Measurements from ENCODE around the gene ZNF277.

ZNF277 gene

GRCh38 chr7:112350585-112350984, 144.1 kb downstream of the ZNF277 start:
- no peak for DNase-seq (ENCODE audit: low spot score)

- DNase-seq (ENCODE audit: low spot score) = no peak
Measured at GRCh38 chr7:112356596-112356995, 150.1 kb downstream of the ZNF277 start.

GRCh38 chr7:112357136-112357535, 150.6 kb downstream of the ZNF277 start:
- no peak for DNase-seq (ENCODE audit: low spot score)

GRCh38 chr7:112358513-112358912, 152.0 kb downstream of the ZNF277 start:
- DNase-seq (ENCODE audit: low spot score) = no peak

GRCh38 chr7:112359086-112359485, 152.6 kb downstream of the ZNF277 start:
- no peak for DNase-seq (ENCODE audit: low spot score)

GRCh38 chr7:112360681-112361080, 154.2 kb downstream of the ZNF277 start:
- DNase-seq (ENCODE audit: low spot score) = no peak

GRCh38 chr7:112361154-112361553, 154.7 kb downstream of the ZNF277 start:
- peak; percentile 9 for DNase-seq (ENCODE audit: low spot score)

- no peak for DNase-seq (ENCODE audit: low spot score)
Measured at GRCh38 chr7:112362053-112362650, 155.7 kb downstream of the ZNF277 start.

GRCh38 chr7:112362731-112363131, 156.2 kb downstream of the ZNF277 start:
- peak; percentile 24 for DNase-seq (ENCODE audit: low spot score)

GRCh38 chr7:112364388-112364787, 157.9 kb downstream of the ZNF277 start:
- no peak for DNase-seq (ENCODE audit: low spot score)

GRCh38 chr7:112365551-112365950, 159.1 kb downstream of the ZNF277 start:
- no peak for DNase-seq (ENCODE audit: low spot score)

- no peak for DNase-seq (ENCODE audit: low spot score)
Measured at GRCh38 chr7:112366886-112367285, 160.4 kb downstream of the ZNF277 start.

- DNase-seq (ENCODE audit: low spot score) = no peak
Measured at GRCh38 chr7:112370436-112370835, 163.9 kb downstream of the ZNF277 start.

- no peak for DNase-seq (ENCODE audit: low spot score)
Measured at GRCh38 chr7:112371701-112372100, 165.2 kb downstream of the ZNF277 start.

GRCh38 chr7:112372101-112372500, 165.6 kb downstream of the ZNF277 start:
- no peak for DNase-seq (ENCODE audit: low spot score)

- DNase-seq (ENCODE audit: low spot score) = no peak
Measured at GRCh38 chr7:112377593-112377992, 171.1 kb downstream of the ZNF277 start.

GRCh38 chr7:112381311-112382091, 175.0 kb downstream of the ZNF277 start:
- no peak for DNase-seq (ENCODE audit: low spot score)

GRCh38 chr7:112383671-112384417, 177.3 kb downstream of the ZNF277 start:
- no peak for DNase-seq (ENCODE audit: low spot score)

GRCh38 chr7:112385516-112385915, 179.0 kb downstream of the ZNF277 start:
- DNase-seq (ENCODE audit: low spot score) = no peak

GRCh38 chr7:112386619-112387018, 180.1 kb downstream of the ZNF277 start:
- DNase-seq (ENCODE audit: low spot score) = no peak

- no peak for DNase-seq (ENCODE audit: low spot score)
Measured at GRCh38 chr7:112390167-112390566, 183.7 kb downstream of the ZNF277 start.

- peak; percentile 54 for DNase-seq (ENCODE audit: low spot score)
Measured at GRCh38 chr7:112391079-112391821, 184.8 kb downstream of the ZNF277 start.

Measured in GM03348 (cell line).